ENCODE results near the gene SPPL3. TPM values are rescaled to one million over a fixed set of nuclear protein-coding genes. Genes with fewer than 3 reads are reported as not detected.

SPPL3 gene
- total and polyA plus RNA-seq, 2 experiments from 2014 or later, result 10.9 to 27.8 TPM

GRCh38 chr12:120719496-120720233, 184.5 kb downstream of the SPPL3 start (continued):
- TF ChIP-seq POLR2AphosphoS5 (IDR thresholded peaks at IDR 0.05; ENCODE audit: low read depth) (no peak), CREB1 (CRISPR knock-in tag; IDR thresholded peaks at IDR 0.05; ENCODE audit: low read depth) (no peak), ZNF114 (CRISPR knock-in tag; IDR thresholded peaks at IDR 0.05) (no peak), CTCF (conservative IDR thresholded peaks at IDR 0.05; ENCODE audit: low read depth in 2 of 2) (no peak), EZH2phosphoT487 (IDR thresholded peaks at IDR 0.05; ENCODE audit: unreplicated experiment) (no peak)

DNA sequence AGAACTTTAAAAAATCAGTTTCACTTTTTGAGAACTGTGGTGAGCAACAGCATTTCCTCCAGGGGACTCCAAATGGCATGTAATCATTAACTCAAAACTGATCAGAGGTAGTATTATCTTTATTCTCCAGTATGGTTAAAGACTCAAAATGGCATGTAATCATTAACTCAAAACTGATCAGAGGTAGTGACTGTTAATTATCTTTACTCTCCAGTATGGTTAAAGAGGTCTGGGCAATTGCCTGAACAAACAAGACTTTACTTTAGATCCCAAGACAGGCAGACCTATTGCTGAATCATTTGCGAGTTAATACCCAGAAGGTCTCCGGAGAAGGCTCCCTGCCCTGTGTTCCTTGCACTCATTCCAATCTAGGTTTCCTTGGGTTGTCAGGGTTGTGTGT, 185.1 kb downstream of the SPPL3 start:
- Histone ChIP-seq H3K4me1 (ENCODE audit: insufficient read depth) (no peaks in the 10 kb centered on the region), H3K4me2 (no peak overlapping the region), H3K36me3 (ENCODE audit: insufficient read depth) (peaks cover 59% of the 10 kb centered on the region), H3K27ac (ENCODE audit: low read depth) (no peak overlapping the region), H4K20me1 (replicated peaks; ENCODE audit: insufficient read depth) (peaks cover 30% of the 10 kb centered on the region), H2AFZ (no peak overlapping the region), H3K79me2 (replicated peaks; ENCODE audit: insufficient read depth) (peaks cover 18% of the 10 kb centered on the region; the same call in 1 of the 2 replicates), H3K9me2 (ENCODE audit: insufficient read depth) (no peaks in the 10 kb centered on the region), H3K4me3 (no peak overlapping the region), H3F3A (replicated peaks; ENCODE audit: low read depth) (peaks cover 6% of the 10 kb centered on the region; the same call in 1 of the 2 replicates), H3K27me3 (ENCODE audit: insufficient read depth) (no peaks in the 10 kb centered on the region)
- H3K9me3 Mint-ChIP-seq, result no peaks in the 10 kb centered on the region
- no peak overlapping the region for H3K27ac Mint-ChIP-seq
- peaks cover 91% of the 10 kb centered on the region for H3K36me3 Mint-ChIP-seq (ENCODE audit: low read depth)
- no peak overlapping the region for H3K4me3 Mint-ChIP-seq
- no peaks in the 10 kb centered on the region for H3K4me1 Mint-ChIP-seq
- H3K27me3 Mint-ChIP-seq (ENCODE audit: insufficient read depth, low read depth, poor library complexity), result peaks cover 7% of the 10 kb centered on the region
- TF ChIP-seq ETS1 (IDR thresholded peaks at IDR 0.05), result no peak
- no peak for TF ChIP-seq ZNF462 (CRISPR knock-in tag; IDR thresholded peaks at IDR 0.05)
- TF ChIP-seq EZH2 (IDR thresholded peaks at IDR 0.05; ENCODE audit: low read depth, unreplicated experiment), result no peak
- TF ChIP-seq NANOG (IDR thresholded peaks at IDR 0.05; ENCODE audit: borderline replicate concordance), result no peak
- TF ChIP-seq JUNB (IDR thresholded peaks at IDR 0.05; ENCODE audit: unreplicated experiment), result no peak
- TF ChIP-seq EZH2phosphoT487 (IDR thresholded peaks at IDR 0.05; ENCODE audit: unreplicated experiment), result no peak
- no peak for TF ChIP-seq ZNF114 (CRISPR knock-in tag; IDR thresholded peaks at IDR 0.05)
- TF ChIP-seq CREB1 (CRISPR knock-in tag; IDR thresholded peaks at IDR 0.05; ENCODE audit: low read depth), result no peak
- TF ChIP-seq STAT1 (IDR thresholded peaks at IDR 0.05; ENCODE audit: unreplicated experiment), result no peak
- TF ChIP-seq CTCF (conservative IDR thresholded peaks at IDR 0.05; ENCODE audit: low read depth in 2 of 2), result no peak
- TF ChIP-seq POLR2AphosphoS5 (IDR thresholded peaks at IDR 0.05; ENCODE audit: low read depth), result no peak
- no peak for DNase-seq (ENCODE audit: low spot score)
- no peak for ATAC-seq

Measured in GM23338 (cell line).